NCI-H69 (cell line): ENCODE results near the gene HAUS3.
A peak's percentile ranks its signal among the peaks of the same experiment; 100 is the strongest.

Experiments
- DNase-seq: peaks from one replicate; lab custom pipeline; 2025; lab: John Stamatoyannopoulos, UW

Gene HAUS3

DNA sequence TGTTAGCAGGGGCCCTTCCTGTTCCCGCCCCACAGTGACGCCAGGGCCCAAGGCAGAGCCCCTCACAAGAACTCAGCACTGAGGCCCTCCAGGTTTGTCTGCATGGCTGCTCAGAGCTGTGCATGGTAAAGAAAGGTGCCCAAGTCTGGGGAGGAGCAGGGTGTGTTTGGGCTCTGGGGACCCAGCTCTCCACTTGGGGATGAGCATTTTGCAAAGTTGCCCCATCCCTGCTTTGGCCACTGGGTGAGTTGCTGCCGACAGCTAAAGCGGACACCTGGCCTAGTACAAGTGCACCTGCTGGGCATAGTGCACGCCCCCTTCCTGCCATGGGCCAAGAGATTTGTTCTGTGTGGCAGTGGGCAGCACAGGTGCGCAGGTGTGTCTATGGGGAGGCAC is 22.0 kb upstream of the HAUS3 start:
- DNase-seq, result peak; percentile 78

DNA sequence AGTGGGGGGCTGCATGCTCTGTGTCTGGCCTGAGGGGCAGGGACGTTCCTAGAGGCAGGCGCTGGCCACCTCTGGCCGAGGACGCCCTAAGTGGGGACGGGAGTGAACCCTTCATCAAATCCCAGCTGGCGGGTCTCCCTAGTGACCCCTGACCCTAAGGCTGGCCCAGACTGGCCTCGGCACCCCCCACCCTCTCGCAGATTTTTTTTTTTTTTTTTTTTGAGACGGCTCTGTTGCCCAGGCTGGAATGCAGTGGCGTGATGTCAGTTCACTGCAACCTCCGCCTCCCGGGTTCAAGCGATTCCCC is 21.0 kb upstream of the HAUS3 start:
- DNase-seq, result no peak

DNA sequence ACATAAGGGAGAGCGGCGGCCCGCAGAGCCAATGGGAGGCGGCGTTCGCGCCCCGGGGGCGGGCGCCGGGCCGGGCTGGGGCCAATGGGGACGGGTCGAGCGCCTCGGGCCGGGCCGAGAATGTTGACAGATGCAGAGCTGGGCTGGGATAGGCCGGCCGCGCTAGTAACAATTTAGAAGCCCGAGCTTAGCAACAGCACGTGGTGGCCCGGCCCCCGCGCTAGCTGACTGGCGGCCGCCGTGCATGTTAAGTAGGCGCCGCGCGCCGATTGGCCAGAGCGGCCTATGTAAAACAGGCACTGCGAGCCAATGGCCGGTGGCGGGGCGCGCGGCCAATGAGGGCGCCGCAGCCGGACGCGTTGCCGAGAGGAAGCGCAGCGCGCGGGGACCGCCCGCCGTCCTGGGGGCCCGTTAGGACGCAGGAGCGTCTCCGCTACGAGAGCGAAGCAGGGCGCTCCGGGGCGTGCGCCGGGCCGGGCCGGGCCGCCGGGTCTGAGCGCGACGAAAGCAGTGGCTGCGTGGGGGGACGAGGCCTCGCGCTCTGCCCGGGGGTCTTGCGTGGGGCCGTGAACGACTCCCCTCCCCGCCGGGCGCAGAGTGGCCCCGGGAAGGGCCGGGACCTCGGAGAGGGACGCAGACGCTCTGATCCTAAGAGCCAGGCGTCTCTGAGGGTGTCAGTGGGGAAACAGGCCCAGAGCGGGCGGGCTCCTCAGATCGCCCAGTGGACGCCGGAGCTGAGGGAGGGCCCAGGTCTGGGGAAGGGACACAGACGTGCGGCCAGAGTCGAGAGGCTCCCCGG is 20.4 kb upstream of the HAUS3 start:
- peak; percentile 99 for DNase-seq

DNA sequence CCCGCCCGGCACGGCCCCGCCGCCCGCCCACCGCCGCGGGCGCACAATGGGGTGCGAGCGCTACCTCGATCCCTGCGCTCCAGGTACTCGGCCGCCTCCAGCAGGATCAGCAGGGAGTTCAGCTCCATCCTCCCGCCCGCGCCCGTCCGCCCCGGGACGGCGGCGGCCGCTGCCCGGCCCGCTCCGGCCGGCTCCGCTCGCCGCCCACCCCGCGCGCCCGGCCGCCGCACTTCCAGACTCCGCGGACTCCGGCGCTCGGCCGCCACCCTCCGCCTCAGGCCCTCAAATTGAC is 19.9 kb upstream of the HAUS3 start, which contains the start of gene MXD4:
MXD4 (minus strand) TSS at position 257 of the 292 bp plus-strand sequence; CDS start at position 128, 129 bp downstream.
- no peak for DNase-seq

DNA sequence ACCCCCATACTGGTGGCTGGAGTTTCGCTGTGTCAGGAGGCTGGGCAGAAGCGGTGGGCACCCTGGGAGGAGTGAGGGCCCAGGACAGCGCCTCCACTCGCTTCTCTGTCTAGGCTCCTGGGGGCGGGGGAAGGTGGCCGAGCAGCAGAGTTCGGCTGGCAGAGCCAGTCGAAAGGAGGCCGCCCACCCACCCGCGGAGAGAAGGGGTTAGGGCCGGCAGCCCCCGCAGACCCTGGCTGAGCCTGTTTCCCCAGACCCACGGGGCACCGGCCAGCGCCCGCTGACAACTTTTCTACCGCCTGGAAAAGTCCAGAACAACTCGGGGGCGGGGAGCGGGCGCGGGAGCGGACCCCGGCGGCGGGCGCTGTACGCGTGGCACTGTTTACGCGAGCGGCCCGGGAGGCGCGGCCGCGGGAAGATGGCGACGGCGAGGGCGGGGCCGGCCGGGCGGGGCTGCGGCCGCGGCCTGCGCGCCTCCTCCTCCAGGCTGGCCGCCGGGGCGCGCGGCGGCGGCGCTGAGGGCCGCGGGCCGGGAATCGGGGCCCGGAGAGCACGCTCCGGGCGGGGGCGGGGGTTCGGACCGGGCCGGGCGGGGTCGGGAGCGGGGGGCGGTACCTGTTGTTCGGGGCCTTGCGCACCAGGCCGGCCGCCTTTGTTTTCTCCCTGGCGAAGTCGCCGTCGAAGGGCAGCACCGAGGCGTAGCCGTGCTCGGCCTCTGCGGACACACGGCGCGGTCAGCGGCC is 19.4 kb upstream of the HAUS3 start:
- DNase-seq, result peak; percentile 65

DNA sequence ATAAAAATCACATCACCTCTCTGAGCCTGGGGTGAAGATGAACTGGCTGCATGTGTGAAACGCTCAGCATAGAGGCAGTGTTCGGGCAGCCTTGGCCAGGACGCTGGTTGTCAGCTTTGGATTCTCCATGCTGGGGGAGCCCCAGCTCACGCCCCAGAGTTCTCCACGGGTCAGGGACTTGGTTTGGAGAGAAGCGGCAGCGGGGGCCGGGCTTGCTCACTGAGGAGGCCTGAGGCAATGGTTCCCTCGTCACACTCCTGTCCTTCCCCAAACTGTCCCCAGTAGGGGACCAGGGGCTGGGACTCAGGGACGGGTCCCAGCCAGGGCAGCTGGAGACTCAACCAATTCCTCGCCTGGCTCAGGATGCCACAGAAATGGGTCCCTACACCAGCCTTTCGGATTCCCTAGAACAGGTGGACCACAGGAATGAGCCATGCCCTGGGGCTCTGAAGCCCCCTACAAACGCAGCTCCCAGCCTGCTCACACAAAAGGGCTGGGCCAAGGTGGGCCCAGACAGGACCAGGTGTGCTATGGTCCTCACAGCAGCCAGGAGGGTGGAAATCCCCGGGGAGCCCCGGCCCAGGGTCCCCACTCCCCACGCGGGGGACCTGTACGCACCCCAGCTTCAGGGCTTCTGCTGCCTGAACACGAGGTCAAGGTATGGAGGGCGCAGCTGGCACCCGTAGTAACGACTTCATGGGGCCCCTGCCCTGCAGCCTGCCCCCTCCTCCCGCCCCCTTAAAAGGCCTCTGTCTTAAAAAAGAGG is 18.6 kb upstream of the HAUS3 start:
- DNase-seq, result no peak

DNA sequence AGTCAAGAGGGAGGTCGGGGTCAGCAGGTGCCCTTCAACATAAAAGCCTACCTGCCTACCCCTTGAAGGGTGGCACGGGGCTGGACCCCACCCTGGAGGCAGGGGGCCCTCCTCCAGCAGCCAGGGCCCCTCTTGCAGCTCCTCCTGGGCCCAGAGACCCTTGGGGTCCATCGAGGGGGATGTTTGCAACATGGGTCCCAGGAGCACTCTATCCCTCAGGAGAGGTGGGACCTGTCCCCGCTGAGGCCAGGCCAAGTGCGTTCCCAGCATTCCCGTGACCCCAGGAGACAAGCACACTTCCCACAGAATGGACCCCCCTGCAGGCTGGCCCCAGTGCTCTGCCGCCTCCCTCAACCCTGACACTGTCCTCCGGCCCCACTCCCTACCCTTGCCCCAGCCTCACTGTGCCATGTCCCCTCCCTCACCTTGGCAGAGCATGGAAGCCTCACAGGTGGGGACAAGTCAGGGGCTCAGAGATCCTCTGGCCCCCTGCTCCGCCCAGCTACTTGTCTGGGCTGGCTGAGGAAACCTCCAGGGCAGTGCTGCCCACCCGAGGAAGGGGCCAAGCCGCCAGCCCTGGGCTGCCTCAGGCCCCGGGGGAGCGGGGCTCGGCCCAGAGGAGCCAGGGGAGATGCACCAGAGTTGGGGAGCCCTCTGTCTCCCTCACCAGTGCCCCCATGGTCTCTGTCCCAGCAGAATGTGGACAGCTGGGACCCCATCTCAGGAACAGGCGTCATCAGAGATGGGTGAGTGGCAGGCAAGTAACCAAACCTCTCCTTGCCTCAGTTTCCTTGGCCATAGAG is 17.8 kb upstream of the HAUS3 start:
- no peak for DNase-seq

DNA sequence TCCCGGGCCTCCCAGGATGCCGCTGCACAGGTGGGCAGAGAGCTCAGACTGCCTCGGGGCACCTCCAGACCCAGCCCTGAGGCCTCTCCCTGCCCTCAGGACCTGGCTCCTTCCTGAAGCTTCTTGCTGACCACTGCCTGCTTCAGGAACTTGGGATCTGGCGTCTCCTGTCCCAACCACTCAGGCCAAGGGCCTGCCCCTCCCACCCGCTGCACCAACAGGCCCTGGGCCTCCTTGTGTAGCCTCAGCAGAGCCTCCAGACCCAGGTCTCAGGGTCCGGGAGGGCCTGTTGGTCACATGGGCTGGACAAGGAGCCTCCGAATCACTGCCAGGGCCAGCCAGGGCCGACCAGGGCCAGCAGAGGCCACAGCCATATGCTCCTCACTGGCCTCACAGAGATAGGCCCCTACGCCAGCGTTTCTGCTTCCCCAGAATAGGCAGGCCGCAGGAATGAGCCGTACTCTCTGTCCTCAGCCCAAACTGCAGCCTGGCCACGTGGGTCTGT is 17.2 kb upstream of the HAUS3 start:
- no peak for DNase-seq

DNA sequence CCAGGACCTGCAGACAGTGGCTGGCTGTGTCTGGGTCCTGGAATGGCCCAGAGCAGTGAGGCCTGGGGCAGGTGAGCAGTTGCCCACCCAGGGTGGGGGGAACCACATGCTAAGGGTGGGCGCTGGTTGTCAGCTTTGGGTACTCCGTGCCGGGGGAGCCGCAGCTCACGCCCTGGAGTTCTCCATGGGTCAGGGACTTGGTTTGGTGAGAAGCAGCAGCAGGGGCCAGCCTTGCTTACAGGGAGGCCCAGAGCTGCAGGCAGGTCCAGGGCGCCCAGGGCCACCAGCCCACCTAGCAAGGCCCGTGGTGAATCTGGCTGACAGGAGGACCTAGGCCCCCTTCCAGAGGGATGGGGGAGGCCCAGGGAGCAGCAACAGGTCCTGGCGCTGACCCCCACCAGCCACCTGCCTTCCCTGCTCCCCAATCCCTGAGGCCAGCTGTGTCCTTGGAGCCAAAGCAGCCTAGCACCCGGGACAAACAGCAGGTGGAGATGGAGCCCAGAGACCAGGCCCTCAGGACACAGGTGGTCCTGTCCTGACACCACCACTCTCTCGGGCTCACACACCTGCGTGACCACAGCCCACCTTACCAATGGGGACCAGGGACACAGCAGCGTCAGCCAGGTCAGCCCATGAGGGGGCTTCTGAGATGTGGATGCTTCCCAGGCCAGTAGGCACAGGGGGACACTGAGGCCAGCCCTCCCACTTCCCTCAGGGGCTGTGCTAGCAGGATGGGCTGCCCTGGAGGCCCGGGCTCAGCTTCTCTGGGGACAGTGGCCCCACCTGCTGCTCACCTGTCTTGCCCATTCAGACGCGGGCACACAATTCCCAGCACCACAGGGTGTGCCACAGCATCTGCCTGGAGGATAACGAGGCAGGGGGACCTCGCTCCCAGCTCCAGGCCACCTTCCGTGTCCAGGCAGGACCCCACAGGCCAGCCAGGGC is 16.4 kb upstream of the HAUS3 start:
- no peak for DNase-seq

DNA sequence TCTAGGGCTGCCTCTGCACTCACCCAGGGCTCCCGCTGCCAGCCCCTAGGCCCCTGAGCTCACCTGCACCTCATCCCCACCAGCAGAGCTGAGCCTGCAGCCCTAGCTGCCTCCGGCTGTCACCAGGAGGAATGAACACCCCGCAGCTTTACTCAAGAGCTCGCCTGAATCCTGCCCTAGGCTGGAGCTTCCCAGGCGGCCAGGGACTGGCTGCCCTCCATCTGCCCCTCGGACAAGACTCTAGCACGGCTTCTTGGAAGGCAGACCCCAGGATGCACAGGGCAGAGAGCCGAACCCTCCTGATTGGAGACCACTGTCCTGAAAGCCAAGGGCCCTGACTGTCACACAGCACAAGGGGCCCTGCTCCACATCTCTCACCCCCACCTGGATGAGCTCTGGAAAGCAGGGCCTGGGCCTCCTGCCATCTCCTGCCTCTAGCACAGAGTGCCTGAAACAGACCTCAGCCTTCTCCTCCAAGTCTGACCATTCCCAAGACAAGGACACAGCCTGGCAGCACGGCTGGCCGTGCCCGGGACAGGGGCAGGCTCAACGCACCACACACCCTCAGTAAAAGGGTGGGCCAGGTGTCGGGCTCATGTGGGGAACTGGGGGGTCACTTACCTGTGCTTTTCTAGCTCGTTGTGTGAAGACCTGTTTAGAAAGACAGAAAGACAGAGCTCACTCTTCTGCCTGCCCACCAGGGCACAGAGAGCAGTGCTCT is 15.6 kb upstream of the HAUS3 start:
- no peak for DNase-seq

DNA sequence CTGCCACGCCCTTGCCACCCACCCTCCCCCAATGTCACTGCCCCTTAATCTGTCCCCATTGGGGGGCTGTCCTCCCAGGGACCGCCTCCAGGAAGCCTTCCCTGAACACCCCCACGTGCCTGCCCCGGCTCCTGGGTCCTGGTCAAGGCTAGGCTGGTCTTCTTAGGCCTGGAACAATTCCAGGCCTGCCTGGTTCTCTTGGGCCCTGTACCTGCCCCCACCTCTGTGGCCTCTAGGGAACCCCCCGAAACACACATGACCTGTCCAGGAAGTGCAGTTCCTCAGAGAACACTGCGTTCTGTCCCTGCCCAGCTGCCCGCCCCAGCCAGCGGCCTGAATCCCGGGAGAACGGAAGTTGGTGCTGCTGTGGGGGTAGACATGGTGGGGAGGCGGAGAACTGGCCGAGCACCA is 14.9 kb upstream of the HAUS3 start:
- DNase-seq, result no peak

DNA sequence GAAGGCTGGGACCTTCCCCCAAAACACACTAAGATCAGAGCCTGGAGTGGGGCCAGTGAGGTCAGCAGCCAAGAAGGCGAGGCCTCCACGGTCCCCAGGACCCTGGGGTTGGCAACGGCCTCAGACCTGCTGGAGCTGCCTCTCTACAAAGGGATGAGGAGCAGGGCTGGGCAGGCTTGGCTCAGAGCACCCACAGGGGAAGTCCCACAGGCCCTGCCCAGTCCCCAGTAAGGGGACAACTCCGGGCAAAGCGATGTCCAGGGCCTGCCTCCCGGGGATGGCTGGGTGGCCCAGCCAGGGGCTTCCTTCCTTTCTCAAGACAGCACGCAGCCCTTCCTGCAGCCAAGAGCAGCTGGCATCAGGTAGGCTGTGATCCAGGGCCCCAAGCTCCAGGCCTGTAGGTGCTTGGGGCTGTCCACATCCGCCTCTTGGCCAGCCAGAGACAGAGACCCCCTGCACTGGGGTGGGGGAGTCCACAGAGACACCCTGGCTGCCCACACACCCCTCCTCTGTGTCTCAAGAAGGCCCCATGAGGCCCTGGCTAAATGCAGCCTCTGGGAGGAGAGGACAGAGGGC is 14.3 kb upstream of the HAUS3 start:
- no peak for DNase-seq

DNA sequence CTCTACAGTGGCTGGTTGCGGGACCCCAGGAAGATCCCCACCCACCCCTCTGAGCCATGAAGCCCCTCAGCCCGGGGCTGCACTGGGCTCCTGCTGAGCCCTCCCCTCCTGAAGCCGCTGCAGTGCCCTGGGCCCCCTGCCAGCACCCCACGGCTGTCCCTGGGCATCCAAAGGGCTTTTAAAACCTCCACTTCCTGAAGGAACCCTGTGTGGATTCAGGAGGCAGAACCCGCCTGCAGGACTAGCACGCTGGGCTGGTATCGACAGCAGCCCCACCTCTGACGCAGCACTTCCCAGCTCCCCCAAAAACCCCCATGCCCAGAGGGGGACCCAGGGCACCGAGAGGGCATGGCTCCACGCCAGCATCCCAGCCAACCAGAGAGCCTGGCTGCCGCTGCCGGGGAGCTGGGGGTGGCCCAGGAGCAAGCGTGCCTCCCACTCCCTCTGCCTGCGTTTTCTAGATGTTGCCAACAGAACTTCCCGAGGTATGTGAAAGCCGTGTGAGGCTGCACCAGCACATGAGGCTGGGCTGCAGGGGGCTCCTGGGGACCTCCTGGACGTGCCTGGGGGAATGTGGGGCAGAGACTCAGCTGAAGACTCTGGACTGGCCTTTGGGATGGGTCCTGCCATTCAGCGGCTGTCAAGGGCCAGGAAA is 13.7 kb upstream of the HAUS3 start:
- no peak for DNase-seq

DNA sequence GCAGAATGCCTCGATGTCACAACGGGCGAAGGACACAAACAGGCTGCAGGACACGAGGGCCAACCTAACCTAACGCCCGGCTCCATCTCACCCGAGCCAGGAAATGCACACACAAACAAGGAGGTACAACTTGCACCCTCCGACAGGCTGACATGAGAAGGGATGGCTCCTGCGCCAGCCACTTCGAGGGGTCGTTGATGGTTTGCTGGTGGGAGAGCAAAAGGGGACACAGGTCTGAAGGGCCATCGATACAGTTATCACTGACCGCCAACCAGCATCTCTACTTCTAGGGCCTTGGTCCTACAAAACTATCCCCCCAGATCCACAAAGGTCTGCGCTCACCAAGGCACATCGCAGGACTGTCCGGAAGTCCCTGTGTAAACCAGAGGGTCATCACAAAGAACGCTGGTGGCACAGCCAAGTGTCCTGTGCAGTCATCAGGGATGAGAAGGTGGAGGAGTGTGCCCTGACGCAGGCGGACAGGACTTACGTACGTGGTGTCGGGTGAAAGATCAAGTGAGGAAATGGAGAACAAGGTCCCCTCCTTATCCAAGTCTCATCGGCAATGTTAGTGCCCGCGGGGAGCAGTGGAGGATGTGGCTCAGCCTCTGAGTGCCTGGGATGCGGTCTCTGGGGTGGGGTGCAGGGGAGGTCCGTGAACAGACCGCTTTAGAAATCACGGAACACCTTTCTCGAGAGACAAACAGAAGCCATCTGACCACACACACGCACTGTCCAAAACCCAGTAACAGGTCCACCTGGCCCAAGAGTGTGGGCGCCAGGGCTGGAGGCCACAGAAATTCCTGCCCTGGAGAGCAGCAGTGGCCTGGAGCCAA is 13.0 kb upstream of the HAUS3 start:
- no peak for DNase-seq

DNA sequence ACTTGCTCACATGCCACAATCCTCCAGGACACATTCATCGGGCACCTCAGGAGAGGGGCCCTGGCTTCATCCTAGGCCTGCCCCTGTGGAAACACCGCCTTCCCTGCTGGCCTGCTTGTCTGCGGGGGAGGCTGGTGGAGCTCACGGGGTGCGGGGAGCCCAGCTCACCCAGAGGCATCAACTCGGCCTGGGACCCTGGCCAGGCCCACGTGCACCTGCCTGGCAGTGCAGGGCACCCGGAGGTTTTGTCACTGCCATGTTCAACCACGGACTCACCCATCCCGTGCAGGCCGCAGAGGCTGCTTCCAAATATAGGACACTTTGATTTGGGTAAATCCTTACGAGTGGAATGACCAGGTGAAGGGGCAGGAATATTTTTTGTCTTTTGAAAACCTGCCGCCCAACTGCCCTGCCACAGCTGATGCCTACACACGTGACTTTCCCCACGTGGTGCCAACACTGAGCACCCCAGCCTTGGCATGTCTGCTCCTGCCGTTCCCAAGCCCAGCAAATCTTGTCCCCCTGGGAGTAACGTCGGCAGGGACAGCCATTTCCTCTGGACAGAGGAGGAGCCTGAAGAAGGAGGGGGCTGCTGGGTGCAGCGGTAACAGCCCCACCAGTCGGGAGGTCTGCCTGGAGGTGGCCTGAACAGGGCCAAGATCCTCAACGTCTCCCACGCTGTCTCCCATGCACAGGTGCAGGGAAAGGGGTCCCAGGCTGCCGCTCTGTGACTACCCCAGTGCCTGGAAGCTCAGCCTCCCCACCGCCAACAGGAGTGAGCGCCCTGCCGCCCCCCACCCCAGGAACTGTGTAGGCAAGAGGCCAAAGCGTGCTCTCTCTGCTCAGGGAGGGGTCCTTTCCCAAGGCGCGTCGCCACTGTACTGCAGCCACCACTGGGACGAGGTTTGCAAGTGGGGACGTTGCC is 11.5 kb upstream of the HAUS3 start:
- DNase-seq, result no peak

DNA sequence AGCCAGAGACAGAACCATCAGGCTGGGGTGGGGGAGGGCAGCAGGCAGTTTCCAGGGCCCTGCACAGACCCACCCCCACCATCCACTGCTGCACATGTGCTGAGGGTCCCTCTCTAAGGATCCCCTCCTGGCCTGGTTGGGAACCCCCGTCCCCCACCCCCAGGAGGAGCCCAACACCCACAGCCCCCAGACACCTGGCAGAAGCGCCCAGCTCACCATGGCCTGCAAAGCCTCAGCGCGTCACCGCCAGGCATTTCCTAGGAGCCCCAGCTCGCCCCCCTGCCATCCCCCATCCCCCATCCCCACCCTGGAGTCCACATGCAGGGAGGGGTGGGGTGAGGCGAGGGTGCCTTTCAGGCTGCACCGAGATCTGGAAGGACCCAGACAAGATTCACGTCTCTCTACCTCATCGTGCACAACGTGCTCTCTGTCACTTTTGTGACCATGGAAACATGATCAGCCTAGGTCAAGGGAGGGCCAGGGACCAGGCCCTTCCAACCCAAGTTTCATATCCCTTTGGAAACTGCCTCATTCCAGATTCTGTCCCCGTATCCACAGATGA is 10.7 kb upstream of the HAUS3 start:
- no peak for DNase-seq
